ENCODE results near the gene HACE1.

Gene HACE1

DNA sequence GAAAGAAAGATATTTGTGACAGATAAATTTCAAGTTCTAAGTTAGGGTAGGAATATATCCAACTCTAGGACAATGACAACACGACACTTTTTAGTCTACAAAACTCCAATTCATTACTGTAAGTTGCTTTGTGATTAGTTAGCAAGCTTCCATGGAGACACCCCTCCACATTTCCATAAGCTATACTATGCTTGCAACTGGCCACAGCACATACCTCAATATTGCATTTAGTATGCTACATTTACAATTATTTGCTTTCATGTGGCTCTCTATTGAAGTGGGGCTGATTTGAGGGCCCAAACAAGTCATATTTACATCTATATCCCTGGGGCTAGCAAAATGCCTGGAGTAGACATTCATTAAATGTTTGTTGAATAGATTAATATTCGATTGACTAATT, 129.3 kb downstream of the HACE1 start:
- TF ChIP-seq TAF1 (IDR thresholded peaks at IDR 0.05; ENCODE audit: low read depth) (no peak), RAD21 (IDR thresholded peaks at IDR 0.05; ENCODE audit: low read depth) (no peak), FOXM1 (IDR thresholded peaks at IDR 0.05; ENCODE audit: borderline replicate concordance, low read depth) (no peak), EGR1 (IDR thresholded peaks at IDR 0.05) (no peak), TCF12 (IDR thresholded peaks at IDR 0.05; ENCODE audit: low read depth) (no peak), NFIC (IDR thresholded peaks at IDR 0.05) (no peak), YY1 (IDR thresholded peaks at IDR 0.05; ENCODE audit: low read depth) (no peak), CEBPB (IDR thresholded peaks at IDR 0.05) (no peak), EP300 (IDR thresholded peaks at IDR 0.05; ENCODE audit: borderline replicate concordance) (no peak)
- TF ChIP-seq, protein P1, sequence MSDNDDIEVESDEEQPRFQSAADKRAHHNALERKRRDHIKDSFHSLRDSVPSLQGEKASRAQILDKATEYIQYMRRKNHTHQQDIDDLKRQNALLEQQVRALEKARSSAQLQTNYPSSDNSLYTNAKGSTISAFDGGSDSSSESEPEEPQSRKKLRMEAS (IDR thresholded peaks at IDR 0.05) = no peak
- TF ChIP-seq, protein P2, sequence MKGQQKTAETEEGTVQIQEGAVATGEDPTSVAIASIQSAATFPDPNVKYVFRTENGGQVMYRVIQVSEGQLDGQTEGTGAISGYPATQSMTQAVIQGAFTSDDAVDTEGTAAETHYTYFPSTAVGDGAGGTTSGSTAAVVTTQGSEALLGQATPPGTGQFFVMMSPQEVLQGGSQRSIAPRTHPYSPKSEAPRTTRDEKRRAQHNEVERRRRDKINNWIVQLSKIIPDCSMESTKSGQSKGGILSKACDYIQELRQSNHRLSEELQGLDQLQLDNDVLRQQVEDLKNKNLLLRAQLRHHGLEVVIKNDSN (IDR thresholded peaks at IDR 0.05) = no peak
- TF ChIP-seq, protein P3, sequence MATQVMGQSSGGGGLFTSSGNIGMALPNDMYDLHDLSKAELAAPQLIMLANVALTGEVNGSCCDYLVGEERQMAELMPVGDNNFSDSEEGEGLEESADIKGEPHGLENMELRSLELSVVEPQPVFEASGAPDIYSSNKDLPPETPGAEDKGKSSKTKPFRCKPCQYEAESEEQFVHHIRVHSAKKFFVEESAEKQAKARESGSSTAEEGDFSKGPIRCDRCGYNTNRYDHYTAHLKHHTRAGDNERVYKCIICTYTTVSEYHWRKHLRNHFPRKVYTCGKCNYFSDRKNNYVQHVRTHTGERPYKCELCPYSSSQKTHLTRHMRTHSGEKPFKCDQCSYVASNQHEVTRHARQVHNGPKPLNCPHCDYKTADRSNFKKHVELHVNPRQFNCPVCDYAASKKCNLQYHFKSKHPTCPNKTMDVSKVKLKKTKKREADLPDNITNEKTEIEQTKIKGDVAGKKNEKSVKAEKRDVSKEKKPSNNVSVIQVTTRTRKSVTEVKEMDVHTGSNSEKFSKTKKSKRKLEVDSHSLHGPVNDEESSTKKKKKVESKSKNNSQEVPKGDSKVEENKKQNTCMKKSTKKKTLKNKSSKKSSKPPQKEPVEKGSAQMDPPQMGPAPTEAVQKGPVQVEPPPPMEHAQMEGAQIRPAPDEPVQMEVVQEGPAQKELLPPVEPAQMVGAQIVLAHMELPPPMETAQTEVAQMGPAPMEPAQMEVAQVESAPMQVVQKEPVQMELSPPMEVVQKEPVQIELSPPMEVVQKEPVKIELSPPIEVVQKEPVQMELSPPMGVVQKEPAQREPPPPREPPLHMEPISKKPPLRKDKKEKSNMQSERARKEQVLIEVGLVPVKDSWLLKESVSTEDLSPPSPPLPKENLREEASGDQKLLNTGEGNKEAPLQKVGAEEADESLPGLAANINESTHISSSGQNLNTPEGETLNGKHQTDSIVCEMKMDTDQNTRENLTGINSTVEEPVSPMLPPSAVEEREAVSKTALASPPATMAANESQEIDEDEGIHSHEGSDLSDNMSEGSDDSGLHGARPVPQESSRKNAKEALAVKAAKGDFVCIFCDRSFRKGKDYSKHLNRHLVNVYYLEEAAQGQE (IDR thresholded peaks at IDR 0.05; ENCODE audit: low read depth) = no peak

DNA sequence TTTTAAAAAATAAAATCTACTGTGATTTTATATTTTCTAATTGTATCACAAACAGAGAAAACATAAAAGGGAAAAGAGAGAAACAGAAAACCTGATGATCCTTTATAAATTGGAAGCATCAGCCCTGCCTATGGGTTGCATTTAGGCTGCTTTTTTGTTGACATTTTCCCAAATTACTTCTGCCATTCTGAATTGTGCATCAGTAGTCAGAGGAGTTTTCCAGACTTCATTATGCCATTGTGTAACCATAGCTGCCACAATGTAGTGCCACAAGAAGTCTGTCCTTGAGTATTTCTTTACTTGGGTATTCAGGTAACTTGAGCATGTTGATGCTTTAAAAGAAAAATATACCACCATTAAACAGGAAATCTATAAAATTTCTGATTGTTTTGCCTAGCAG, 130.3 kb downstream of the HACE1 start:
- TF ChIP-seq TCF12 (IDR thresholded peaks at IDR 0.05; ENCODE audit: low read depth) (no peak), ZBTB7A (IDR thresholded peaks at IDR 0.05; ENCODE audit: low read depth) (no peak), YY1 (IDR thresholded peaks at IDR 0.05; ENCODE audit: low read depth) (no peak), TAF1 (IDR thresholded peaks at IDR 0.05; ENCODE audit: low read depth) (no peak), FOXM1 (IDR thresholded peaks at IDR 0.05; ENCODE audit: borderline replicate concordance, low read depth) (no peak), CREB1 (IDR thresholded peaks at IDR 0.05; ENCODE audit: low read depth) (no peak), EGR1 (IDR thresholded peaks at IDR 0.05) (no peak), EP300 (IDR thresholded peaks at IDR 0.05; ENCODE audit: borderline replicate concordance) (no peak)
- TF ChIP-seq, protein P3 (IDR thresholded peaks at IDR 0.05; ENCODE audit: low read depth) = no peak
- TF ChIP-seq, protein P2 (IDR thresholded peaks at IDR 0.05) = no peak

DNA sequence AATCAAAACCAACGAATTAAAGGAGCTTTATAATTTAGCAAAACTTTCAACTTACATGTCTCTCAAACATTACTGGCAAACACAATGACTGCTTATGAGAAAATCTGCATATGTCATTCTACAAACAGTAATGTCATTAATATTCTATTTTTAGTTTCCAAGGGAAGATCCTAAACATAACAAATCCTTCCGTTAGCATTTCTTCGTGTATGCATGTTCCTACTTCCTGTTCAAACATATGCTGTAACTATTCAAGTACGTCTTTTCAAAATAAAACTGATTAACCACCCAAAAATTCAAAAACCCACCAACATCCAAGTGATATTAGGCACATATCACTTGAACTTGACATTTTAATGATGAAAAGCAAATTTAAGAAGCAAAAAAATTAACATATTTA, 131.3 kb downstream of the HACE1 start:
- TF ChIP-seq RAD21 (IDR thresholded peaks at IDR 0.05; ENCODE audit: low read depth) = no peak
- TF ChIP-seq, protein P2 (IDR thresholded peaks at IDR 0.05) = no peak
- no peak for TF ChIP-seq CREB1 (IDR thresholded peaks at IDR 0.05; ENCODE audit: low read depth)
- TF ChIP-seq EP300 (IDR thresholded peaks at IDR 0.05; ENCODE audit: borderline replicate concordance) = no peak
- no peak for TF ChIP-seq CEBPB (IDR thresholded peaks at IDR 0.05)
- TF ChIP-seq EGR1 (IDR thresholded peaks at IDR 0.05) = no peak

DNA sequence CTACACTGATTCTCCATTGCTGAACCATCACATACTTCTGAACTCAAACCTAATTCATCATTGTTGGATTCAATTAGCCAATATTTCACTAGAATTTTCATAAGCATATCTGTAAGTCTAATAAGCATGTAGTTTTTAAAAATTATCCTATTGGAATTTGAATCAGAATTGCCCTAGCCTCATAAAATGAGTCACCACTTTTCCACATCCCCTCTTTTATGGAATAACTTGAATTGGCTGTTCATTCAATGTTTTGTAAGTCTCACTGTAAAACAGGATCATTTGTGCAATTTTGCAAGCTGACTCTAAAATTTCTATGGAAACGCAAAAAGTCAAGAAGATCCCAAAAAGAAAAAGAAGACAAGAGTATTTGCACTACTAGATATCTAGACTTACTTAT, 141.0 kb downstream of the HACE1 start:
- no peak for TF ChIP-seq ZBTB7A (IDR thresholded peaks at IDR 0.05; ENCODE audit: low read depth)
- TF ChIP-seq YY1 (IDR thresholded peaks at IDR 0.05; ENCODE audit: low read depth) = no peak

DNA sequence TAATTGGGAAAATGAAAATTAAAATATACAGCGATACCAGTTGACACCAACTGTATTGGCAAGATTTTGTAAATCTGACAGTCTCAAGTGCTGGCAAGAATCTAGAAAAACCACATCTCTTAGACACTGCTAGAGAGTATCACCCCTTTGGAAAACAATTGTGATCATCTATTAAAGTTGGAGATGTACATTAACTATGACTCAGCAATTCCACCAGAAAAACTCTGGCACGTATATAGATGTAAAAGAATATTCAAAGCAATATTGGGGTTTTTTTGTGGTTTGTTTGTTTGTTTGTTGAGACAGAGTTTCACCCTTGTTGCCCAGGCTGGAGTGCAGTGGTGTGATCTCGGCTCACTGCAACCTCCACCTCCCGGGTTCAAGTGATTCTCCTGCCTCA, 142.9 kb downstream of the HACE1 start:
- no peak for TF ChIP-seq TAF1 (IDR thresholded peaks at IDR 0.05; ENCODE audit: low read depth)
- TF ChIP-seq TCF12 (IDR thresholded peaks at IDR 0.05; ENCODE audit: low read depth) = no peak
- no peak for TF ChIP-seq FOXM1 (IDR thresholded peaks at IDR 0.05; ENCODE audit: borderline replicate concordance, low read depth)
- TF ChIP-seq YY1 (IDR thresholded peaks at IDR 0.05; ENCODE audit: low read depth) = no peak
- TF ChIP-seq CEBPB (IDR thresholded peaks at IDR 0.05) = no peak
- TF ChIP-seq, protein P2 (IDR thresholded peaks at IDR 0.05) = no peak
- TF ChIP-seq, protein P1 (IDR thresholded peaks at IDR 0.05) = no peak
- no peak for TF ChIP-seq TEAD4 (IDR thresholded peaks at IDR 0.05)
- no peak for TF ChIP-seq EGR1 (IDR thresholded peaks at IDR 0.05)
- TF ChIP-seq EP300 (IDR thresholded peaks at IDR 0.05; ENCODE audit: borderline replicate concordance) = no peak

DNA sequence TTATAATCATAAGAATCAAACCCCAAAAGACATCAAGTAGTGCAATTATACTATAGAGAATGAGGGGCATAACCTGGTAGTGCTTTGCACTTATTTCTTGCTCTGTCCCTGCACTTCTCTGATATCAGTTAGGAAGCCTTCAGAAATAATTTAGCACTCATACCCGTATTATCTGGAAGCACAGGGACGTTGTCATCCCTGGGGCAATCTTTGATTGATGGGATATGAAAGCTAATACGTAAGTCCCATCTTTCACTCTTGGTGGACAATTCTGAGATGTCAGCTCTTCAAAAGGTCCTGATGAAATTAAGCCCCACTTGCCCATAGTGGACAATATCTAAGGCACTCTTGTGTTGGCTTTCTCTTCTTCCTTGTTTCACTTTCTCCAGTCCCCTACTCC, 144.9 kb downstream of the HACE1 start:
- TF ChIP-seq TAF1 (IDR thresholded peaks at IDR 0.05; ENCODE audit: low read depth) (no peak), ZBTB7A (IDR thresholded peaks at IDR 0.05; ENCODE audit: low read depth) (no peak), TEAD4 (IDR thresholded peaks at IDR 0.05) (no peak), YY1 (IDR thresholded peaks at IDR 0.05; ENCODE audit: low read depth) (no peak), NFIC (IDR thresholded peaks at IDR 0.05) (no peak), EGR1 (IDR thresholded peaks at IDR 0.05) (no peak)
